MM.1S (cell line): ENCODE results near the gene ATE1.

Source experiments
- DNase-seq: peaks from one replicate; pipeline ENCODE4 v3.0.0-alpha.2; 2015
- H2AFZ ChIP-seq: fragments of 300-600 bp; sonication (generic); 2 replicates; pipeline ENCODE4 v1.6.0; 2016; ENCODE audit warnings: antibody characterized with exemption, low read length
- H3F3A ChIP-seq: fragments of 300-600 bp; sonication (generic); 2 replicates; pipeline ENCODE4 v1.6.1; 2016; ENCODE audit warnings: mild to moderate bottlenecking, antibody characterized with exemption, low read length, moderate library complexity, mixed read lengths; ENCODE audit not compliant: insufficient read depth
- H3K27ac ChIP-seq: fragments of 300-600 bp; sonication (generic); 2 replicates; pipeline ENCODE4 v1.5.1; 2016; ENCODE audit warnings: mild to moderate bottlenecking, low read length
- H3K27me3 ChIP-seq: fragments of 300-600 bp; sonication (generic); replicated peaks from 2 replicates; pipeline ENCODE4 v1.6.0; 2016; ENCODE audit warnings: low read length; ENCODE audit not compliant: insufficient read depth
- H3K36me3 ChIP-seq: fragments of 300-600 bp; sonication (generic); replicated peaks from 2 replicates; pipeline ENCODE4 v1.6.1; 2016; ENCODE audit warnings: mild to moderate bottlenecking, low read length, mixed read lengths; ENCODE audit not compliant: insufficient read depth
- H3K4me1 ChIP-seq: fragments of 300-600 bp; sonication (generic); 2 replicates; pipeline ENCODE4 v1.6.1; 2016; ENCODE audit warnings: low read length, mixed read lengths
- H3K4me2 ChIP-seq: fragments of 300-600 bp; sonication (generic); 2 replicates; pipeline ENCODE4 v1.6.0; 2016; ENCODE audit warnings: low read depth, low read length
- H3K4me3 ChIP-seq: fragments of 300-600 bp; sonication (generic); 2 replicates; pipeline ENCODE4 v1.5.1; 2016; ENCODE audit warnings: low read length, mixed read lengths
- H3K79me2 ChIP-seq: fragments of 300-600 bp; sonication (generic); 2 replicates; pipeline ENCODE4 v1.6.1; 2016; ENCODE audit warnings: mixed run types, low read length, mixed read lengths
- H3K9ac ChIP-seq: fragments of 300-600 bp; sonication (generic); 2 replicates; pipeline ENCODE4 v1.6.1; 2016; ENCODE audit warnings: low read length, mixed read lengths
- H3K9me2 ChIP-seq: fragments of 300-600 bp; sonication (generic); replicated peaks from 2 replicates; pipeline ENCODE4 v1.6.1; 2016; ENCODE audit warnings: mild to moderate bottlenecking, low read length, mixed read lengths; ENCODE audit not compliant: insufficient read depth
- H3K9me3 ChIP-seq: fragments of 300-600 bp; sonication (generic); replicated peaks from 2 replicates; pipeline ENCODE4 v1.6.1; 2016; ENCODE audit warnings: mild to moderate bottlenecking, low read length, mixed read lengths; ENCODE audit not compliant: insufficient read depth
- H4K20me1 ChIP-seq: fragments of 300-600 bp; sonication (generic); 2 replicates; pipeline ENCODE4 v1.6.1; 2016; ENCODE audit warnings: mild to moderate bottlenecking, low read length, moderate library complexity, mixed read lengths; ENCODE audit not compliant: insufficient read depth
- CTCF ChIP-seq: fragments of 300-600 bp; sonication (generic); IDR thresholded peaks from 2 replicates; pipeline ENCODE4 v1.5.1; 2016; ENCODE audit warnings: antibody characterized with exemption, low read length, mixed read lengths
- EZH2 ChIP-seq: fragments of 300-600 bp; sonication (generic); optimal IDR thresholded peaks from 2 replicates; pipeline ENCODE3; 2017; ENCODE audit warnings: low read depth, mild to moderate bottlenecking, antibody characterized with exemption, low read length, mixed read lengths
- EZH2phosphoT487 ChIP-seq: fragments of 300-600 bp; sonication (generic); IDR thresholded peaks from 2 replicates; pipeline ENCODE4 v1.6.1; 2018; ENCODE audit warnings: antibody characterized with exemption, low read length

ATE1 gene

GRCh38 chr10:121813857-121814256 is 114.0 kb downstream of the ATE1 start:
- DNase-seq, result no peak
- no peaks in the 10 kb centered on the region for H3F3A ChIP-seq
- no peaks in the 10 kb centered on the region for H3K9me2 ChIP-seq
- no peaks in the 10 kb centered on the region for H3K27me3 ChIP-seq
- H3K79me2 ChIP-seq, result no peaks in the 10 kb centered on the region
- H3K4me1 ChIP-seq, result no peaks in the 10 kb centered on the region
- H3K9me3 ChIP-seq, result no peaks in the 10 kb centered on the region
- H3K4me2 ChIP-seq, result no peak overlapping the region
- no peaks in the 10 kb centered on the region for H3K36me3 ChIP-seq
- no peak for TF ChIP-seq EZH2phosphoT487
- no peak for TF ChIP-seq CTCF
- no peak for TF ChIP-seq EZH2
- H2AFZ ChIP-seq, result no peak overlapping the region
- H3K9ac ChIP-seq, result no peak overlapping the region
- no peak overlapping the region for H3K27ac ChIP-seq
- no peaks in the 10 kb centered on the region for H4K20me1 ChIP-seq
- no peak overlapping the region for H3K4me3 ChIP-seq

- no peaks in the 10 kb centered on the region for H3K9me3 ChIP-seq
- H3K9ac ChIP-seq, result no peak overlapping the region
- no peak for DNase-seq
- H3K4me2 ChIP-seq, result no peak overlapping the region
- no peaks in the 10 kb centered on the region for H3K36me3 ChIP-seq
- no peak overlapping the region for H3K4me3 ChIP-seq
- no peaks in the 10 kb centered on the region for H4K20me1 ChIP-seq
- no peak overlapping the region for H3K27ac ChIP-seq
- no peaks in the 10 kb centered on the region for H3K9me2 ChIP-seq
- TF ChIP-seq EZH2 (no peak), CTCF (no peak), EZH2phosphoT487 (no peak)
- no peaks in the 10 kb centered on the region for H3K27me3 ChIP-seq
- H2AFZ ChIP-seq, result no peak overlapping the region
- no peaks in the 10 kb centered on the region for H3K4me1 ChIP-seq
- no peaks in the 10 kb centered on the region for H3K79me2 ChIP-seq
- H3F3A ChIP-seq, result no peaks in the 10 kb centered on the region
Measured at GRCh38 chr10:121813211-121813815, 114.5 kb downstream of the ATE1 start.

GRCh38 chr10:121812031-121812430 is 115.8 kb downstream of the ATE1 start:
- H3K9me3 ChIP-seq, result no peaks in the 10 kb centered on the region
- no peaks in the 10 kb centered on the region for H4K20me1 ChIP-seq
- no peak overlapping the region for H3K4me3 ChIP-seq
- H3K27ac ChIP-seq, result no peak overlapping the region
- no peak for DNase-seq
- H2AFZ ChIP-seq, result no peak overlapping the region
- no peak overlapping the region for H3K9ac ChIP-seq
- H3K4me2 ChIP-seq, result no peak overlapping the region
- H3K9me2 ChIP-seq, result no peaks in the 10 kb centered on the region
- H3K79me2 ChIP-seq, result no peaks in the 10 kb centered on the region
- H3K36me3 ChIP-seq, result no peaks in the 10 kb centered on the region
- H3K27me3 ChIP-seq, result no peaks in the 10 kb centered on the region
- H3K4me1 ChIP-seq, result no peaks in the 10 kb centered on the region
- TF ChIP-seq EZH2 (no peak), EZH2phosphoT487 (no peak), CTCF (no peak)
- no peaks in the 10 kb centered on the region for H3F3A ChIP-seq
